ENCODE data around the gene SLC25A52.
"Not testable (repeated sequence)": the region's sequence is repeated elsewhere in the genome, so short reads cannot be mapped to it uniquely, and the experiment has no call there.

SLC25A52 gene

GRCh38 chr18:31776093-31776492, 15.4 kb upstream of the SLC25A52 start:
- H3K4me2 ChIP-seq (ENCODE audit: low read length), result no peak overlapping the region
- H3K36me3 ChIP-seq (ENCODE audit: insufficient read depth, low read length), result no peaks in the 10 kb centered on the region
- H3K4me1 ChIP-seq (ENCODE audit: control insufficient read depth, insufficient read depth, low read length), result no peaks in the 10 kb centered on the region
- H3K27me3 ChIP-seq (ENCODE audit: control insufficient read depth, insufficient read depth, low read length), result no peaks in the 10 kb centered on the region
- H3K4me3 ChIP-seq (ENCODE audit: low read length), result no peak overlapping the region
- peaks cover 3% of the 10 kb centered on the region for H3K9me3 ChIP-seq (replicated peaks; ENCODE audit: low read length)
- H3K9ac ChIP-seq (ENCODE audit: low read depth, low read length), result no peak overlapping the region

GRCh38 chr18:31774962-31775361, 14.3 kb upstream of the SLC25A52 start:
- Histone ChIP-seq H3K4me3 (ENCODE audit: low read length) (no peak overlapping the region), H3K4me2 (ENCODE audit: low read length) (no peak overlapping the region), H3K9ac (ENCODE audit: low read depth, low read length) (no peak overlapping the region), H3K27me3 (ENCODE audit: control insufficient read depth, insufficient read depth, low read length) (no peaks in the 10 kb centered on the region), H3K4me1 (ENCODE audit: control insufficient read depth, insufficient read depth, low read length) (no peaks in the 10 kb centered on the region), H3K9me3 (replicated peaks; ENCODE audit: low read length) (peaks cover 3% of the 10 kb centered on the region), H3K36me3 (ENCODE audit: insufficient read depth, low read length) (no peaks in the 10 kb centered on the region)

GRCh38 chr18:31774477-31774785, 13.8 kb upstream of the SLC25A52 start:
- H3K9me3 ChIP-seq (replicated peaks; ENCODE audit: low read length), result peaks cover 3% of the 10 kb centered on the region
- no peaks in the 10 kb centered on the region for H3K4me1 ChIP-seq (ENCODE audit: control insufficient read depth, insufficient read depth, low read length)
- no peak overlapping the region for H3K9ac ChIP-seq (ENCODE audit: low read depth, low read length)
- no peak overlapping the region for H3K4me3 ChIP-seq (ENCODE audit: low read length)
- H3K27me3 ChIP-seq (ENCODE audit: control insufficient read depth, insufficient read depth, low read length), result no peaks in the 10 kb centered on the region
- H3K4me2 ChIP-seq (ENCODE audit: low read length), result no peak overlapping the region
- no peaks in the 10 kb centered on the region for H3K36me3 ChIP-seq (ENCODE audit: insufficient read depth, low read length)

GRCh38 chr18:31773774-31774476, 13.2 kb upstream of the SLC25A52 start:
- H3K4me2 ChIP-seq (ENCODE audit: low read length), result no peak overlapping the region
- no peaks in the 10 kb centered on the region for H3K36me3 ChIP-seq (ENCODE audit: insufficient read depth, low read length)
- H3K4me1 ChIP-seq (ENCODE audit: control insufficient read depth, insufficient read depth, low read length), result no peaks in the 10 kb centered on the region
- H3K27me3 ChIP-seq (ENCODE audit: control insufficient read depth, insufficient read depth, low read length), result no peaks in the 10 kb centered on the region
- peaks cover 3% of the 10 kb centered on the region for H3K9me3 ChIP-seq (replicated peaks; ENCODE audit: low read length)
- H3K4me3 ChIP-seq (ENCODE audit: low read length), result no peak overlapping the region
- H3K9ac ChIP-seq (ENCODE audit: low read depth, low read length), result no peak overlapping the region

GRCh38 chr18:31772699-31773098, 12.0 kb upstream of the SLC25A52 start:
- H3K9ac ChIP-seq (ENCODE audit: low read depth, low read length), result no peak overlapping the region
- H3K4me1 ChIP-seq (ENCODE audit: control insufficient read depth, insufficient read depth, low read length), result no peaks in the 10 kb centered on the region
- H3K9me3 ChIP-seq (replicated peaks; ENCODE audit: low read length), result no peaks in the 10 kb centered on the region
- H3K36me3 ChIP-seq (ENCODE audit: insufficient read depth, low read length), result no peaks in the 10 kb centered on the region
- no peak overlapping the region for H3K4me2 ChIP-seq (ENCODE audit: low read length)
- H3K27me3 ChIP-seq (ENCODE audit: control insufficient read depth, insufficient read depth, low read length), result no peaks in the 10 kb centered on the region
- no peak overlapping the region for H3K4me3 ChIP-seq (ENCODE audit: low read length)

- H3K4me2 ChIP-seq (ENCODE audit: low read length), result no peak overlapping the region
- peaks cover 5% of the 10 kb centered on the region for H3K27me3 ChIP-seq (ENCODE audit: control insufficient read depth, insufficient read depth, low read length)
- H3K9ac ChIP-seq (ENCODE audit: low read depth, low read length), result no peak overlapping the region
- H3K4me1 ChIP-seq (ENCODE audit: control insufficient read depth, insufficient read depth, low read length), result no peaks in the 10 kb centered on the region
- H3K9me3 ChIP-seq (replicated peaks; ENCODE audit: low read length), result no peaks in the 10 kb centered on the region
- no peaks in the 10 kb centered on the region for H3K36me3 ChIP-seq (ENCODE audit: insufficient read depth, low read length)
- no peak overlapping the region for H3K4me3 ChIP-seq (ENCODE audit: low read length)
Observed at GRCh38 chr18:31750273-31750672, 10.4 kb downstream of the SLC25A52 start.

- no peaks in the 10 kb centered on the region for H3K9me3 ChIP-seq (replicated peaks; ENCODE audit: low read length)
- peaks cover 5% of the 10 kb centered on the region for H3K27me3 ChIP-seq (ENCODE audit: control insufficient read depth, insufficient read depth, low read length)
- H3K4me1 ChIP-seq (ENCODE audit: control insufficient read depth, insufficient read depth, low read length), result no peaks in the 10 kb centered on the region
- H3K36me3 ChIP-seq (ENCODE audit: insufficient read depth, low read length), result no peaks in the 10 kb centered on the region
- no peak overlapping the region for H3K9ac ChIP-seq (ENCODE audit: low read depth, low read length)
- no peak overlapping the region for H3K4me3 ChIP-seq (ENCODE audit: low read length)
- no peak overlapping the region for H3K4me2 ChIP-seq (ENCODE audit: low read length)
Observed at GRCh38 chr18:31746396-31746795, 14.3 kb downstream of the SLC25A52 start.

GRCh38 chr18:31744321-31745067, 16.2 kb downstream of the SLC25A52 start:
- H3K4me3 ChIP-seq (ENCODE audit: low read length), result no peak overlapping the region
- H3K9me3 ChIP-seq (replicated peaks; ENCODE audit: low read length), result no peaks in the 10 kb centered on the region
- H3K9ac ChIP-seq (ENCODE audit: low read depth, low read length), result no peak overlapping the region
- H3K27me3 ChIP-seq (ENCODE audit: control insufficient read depth, insufficient read depth, low read length), result no peaks in the 10 kb centered on the region
- H3K4me1 ChIP-seq (ENCODE audit: control insufficient read depth, insufficient read depth, low read length), result no peaks in the 10 kb centered on the region
- H3K4me2 ChIP-seq (ENCODE audit: low read length), result no peak overlapping the region
- H3K36me3 ChIP-seq (ENCODE audit: insufficient read depth, low read length), result no peaks in the 10 kb centered on the region

GRCh38 chr18:31743600-31743999, 17.1 kb downstream of the SLC25A52 start:
- not testable (repeated sequence) for H3K9me3 ChIP-seq (replicated peaks; ENCODE audit: low read length); H3K27me3 ChIP-seq (ENCODE audit: control insufficient read depth, insufficient read depth, low read length); H3K4me2 ChIP-seq (ENCODE audit: low read length); H3K4me3 ChIP-seq (ENCODE audit: low read length); H3K36me3 ChIP-seq (ENCODE audit: insufficient read depth, low read length); H3K9ac ChIP-seq (ENCODE audit: low read depth, low read length); H3K4me1 ChIP-seq (ENCODE audit: control insufficient read depth, insufficient read depth, low read length)

- no peak overlapping the region for H3K9ac ChIP-seq (ENCODE audit: low read depth, low read length)
- H3K27me3 ChIP-seq (ENCODE audit: control insufficient read depth, insufficient read depth, low read length), result no peaks in the 10 kb centered on the region
- no peaks in the 10 kb centered on the region for H3K9me3 ChIP-seq (replicated peaks; ENCODE audit: low read length)
- no peaks in the 10 kb centered on the region for H3K36me3 ChIP-seq (ENCODE audit: insufficient read depth, low read length)
- H3K4me3 ChIP-seq (ENCODE audit: low read length), result no peak overlapping the region
- no peaks in the 10 kb centered on the region for H3K4me1 ChIP-seq (ENCODE audit: control insufficient read depth, insufficient read depth, low read length)
- H3K4me2 ChIP-seq (ENCODE audit: low read length), result no peak overlapping the region
Observed at GRCh38 chr18:31741097-31741735, 19.5 kb downstream of the SLC25A52 start.

GRCh38 chr18:31740180-31740579, 20.5 kb downstream of the SLC25A52 start:
- H3K4me2 ChIP-seq (ENCODE audit: low read length), result no peak overlapping the region
- no peak overlapping the region for H3K4me3 ChIP-seq (ENCODE audit: low read length)
- H3K27me3 ChIP-seq (ENCODE audit: control insufficient read depth, insufficient read depth, low read length), result no peaks in the 10 kb centered on the region
- H3K36me3 ChIP-seq (ENCODE audit: insufficient read depth, low read length), result no peaks in the 10 kb centered on the region
- H3K9ac ChIP-seq (ENCODE audit: low read depth, low read length), result no peak overlapping the region
- no peaks in the 10 kb centered on the region for H3K4me1 ChIP-seq (ENCODE audit: control insufficient read depth, insufficient read depth, low read length)
- no peaks in the 10 kb centered on the region for H3K9me3 ChIP-seq (replicated peaks; ENCODE audit: low read length)
